ENCODE results near the gene WNT5B.

WNT5B gene

GRCh38 chr12:1651946-1652345, 22.9 kb downstream of the WNT5B start:
- no peak for DNase-seq (ENCODE audit: low spot score)

GRCh38 chr12:1655225-1655788, 26.3 kb downstream of the WNT5B start:
- DNase-seq (ENCODE audit: low spot score), result no peak

DNA sequence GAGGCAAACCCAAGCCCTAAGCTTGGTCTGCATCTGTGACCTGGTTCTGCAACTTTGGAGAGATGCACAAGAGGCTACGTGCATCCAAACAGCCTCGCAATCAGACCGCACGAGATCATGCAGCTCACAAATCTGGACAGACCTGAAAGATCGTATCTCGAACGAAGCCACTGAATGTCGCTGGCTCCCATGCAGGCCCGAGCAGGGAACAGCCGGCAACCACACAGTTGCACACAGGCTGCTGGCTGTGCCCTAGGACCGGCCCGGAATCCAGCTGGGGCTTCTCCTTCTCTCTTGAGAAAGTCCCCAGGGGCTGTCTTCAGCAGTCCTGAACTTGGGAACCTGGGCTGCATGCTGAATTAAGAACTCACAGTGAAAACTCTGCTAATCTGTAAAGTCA, 27.9 kb downstream of the WNT5B start:
- DNase-seq (ENCODE audit: low spot score), result no peak

DNA sequence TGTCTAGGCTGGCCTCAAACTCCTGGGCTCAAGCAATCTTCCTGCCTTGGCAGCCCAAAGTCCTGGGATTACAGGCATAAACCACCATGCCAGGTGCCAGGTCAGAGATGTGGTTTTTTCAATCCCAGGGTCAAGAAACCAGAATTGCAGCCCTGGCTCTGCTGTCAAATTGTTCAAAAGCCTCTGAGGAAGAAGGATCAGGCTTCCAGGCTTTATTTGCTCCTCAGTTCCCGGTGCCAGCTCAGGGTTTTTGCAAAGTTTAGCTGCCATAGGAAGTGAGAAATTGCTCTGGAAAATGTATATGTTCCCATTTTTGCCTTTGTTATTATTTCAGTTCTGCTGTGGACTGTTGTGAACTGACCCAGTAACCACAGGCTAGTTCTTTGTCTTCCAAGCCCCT, 28.7 kb downstream of the WNT5B start:
- no peak for DNase-seq (ENCODE audit: low spot score)

DNA sequence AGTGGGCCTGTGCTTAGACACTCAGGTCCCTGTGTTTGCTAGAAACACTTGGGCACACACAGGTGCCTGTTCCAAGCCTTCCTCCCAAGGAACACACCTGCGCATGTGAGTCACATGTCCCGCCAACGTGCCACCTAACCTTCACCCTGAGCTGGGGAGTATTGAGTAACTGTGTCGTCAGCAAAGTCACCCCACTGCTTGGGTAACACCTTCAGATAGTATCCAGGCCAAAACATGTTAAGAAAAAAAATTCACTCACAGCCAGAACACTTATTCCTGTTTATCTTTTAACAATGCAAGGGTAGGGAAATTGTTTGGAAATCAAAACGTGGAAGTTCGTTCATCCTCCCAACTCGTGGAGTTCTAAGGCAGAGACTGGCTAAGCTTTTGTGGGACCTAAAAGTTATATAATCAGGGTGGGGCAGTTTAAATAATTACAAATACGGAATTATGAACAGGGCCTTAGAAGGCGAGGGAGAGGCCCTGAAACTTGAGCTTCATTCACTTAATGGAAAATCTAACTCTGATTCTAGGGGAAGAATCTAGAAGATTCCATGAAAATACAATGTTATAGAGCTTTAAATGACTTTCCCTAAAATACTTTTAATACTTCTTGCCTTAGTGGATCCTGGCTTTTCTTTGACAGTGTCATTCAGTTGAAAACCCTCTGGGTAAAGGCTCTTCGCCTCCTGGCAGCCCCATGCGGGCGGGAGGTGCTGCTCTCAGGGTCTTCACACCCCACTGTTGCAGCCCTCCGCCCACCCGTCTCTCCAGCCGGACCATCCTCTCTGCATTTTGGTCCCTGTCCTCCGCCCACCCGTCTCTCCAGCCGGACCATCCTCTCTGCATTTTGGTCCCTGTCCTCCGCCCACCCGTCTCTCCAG, 31.5 kb downstream of the WNT5B start:
- peak; percentile 53 for DNase-seq (ENCODE audit: low spot score)

DNA sequence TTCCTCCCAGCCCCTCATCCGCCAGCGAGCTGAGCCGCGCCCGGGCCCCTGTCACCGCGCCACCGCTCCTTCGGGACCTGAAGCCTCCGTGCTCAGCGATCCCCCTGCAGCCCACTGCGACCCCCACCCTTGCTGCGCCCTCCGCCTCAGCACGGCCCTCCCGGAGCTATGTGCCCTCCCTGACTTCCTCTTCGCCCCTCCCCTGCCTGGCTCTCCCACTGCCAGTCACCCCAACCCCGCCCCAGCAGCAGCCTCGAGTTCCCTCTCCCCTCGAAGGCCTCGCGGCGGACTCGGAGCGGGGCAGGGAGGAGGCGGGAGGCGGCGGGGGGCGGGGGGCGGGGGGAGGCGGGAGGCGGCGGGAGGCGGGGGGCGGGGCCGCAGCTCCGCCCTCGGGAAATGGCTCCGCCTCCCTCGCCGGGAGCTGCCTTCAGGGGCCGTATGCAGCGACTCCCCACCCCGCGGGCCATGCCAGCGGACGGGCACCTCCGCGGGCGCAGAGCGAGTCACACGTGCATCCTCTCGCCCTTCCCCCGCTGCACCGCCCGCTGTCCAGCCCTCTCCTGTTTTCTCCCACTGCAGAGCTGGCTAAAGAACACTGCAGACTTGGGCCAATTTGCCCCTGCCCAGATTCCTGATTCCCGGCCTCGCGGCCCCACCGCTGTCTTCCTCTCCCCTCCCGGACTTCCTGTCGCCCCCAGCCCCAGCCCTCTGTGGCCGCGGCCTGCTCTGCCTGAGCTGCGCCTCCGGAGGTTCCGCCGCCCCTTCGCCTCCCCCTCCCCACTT, 32.7 kb downstream of the WNT5B start:
- DNase-seq (ENCODE audit: low spot score), result peak; percentile 76

DNA sequence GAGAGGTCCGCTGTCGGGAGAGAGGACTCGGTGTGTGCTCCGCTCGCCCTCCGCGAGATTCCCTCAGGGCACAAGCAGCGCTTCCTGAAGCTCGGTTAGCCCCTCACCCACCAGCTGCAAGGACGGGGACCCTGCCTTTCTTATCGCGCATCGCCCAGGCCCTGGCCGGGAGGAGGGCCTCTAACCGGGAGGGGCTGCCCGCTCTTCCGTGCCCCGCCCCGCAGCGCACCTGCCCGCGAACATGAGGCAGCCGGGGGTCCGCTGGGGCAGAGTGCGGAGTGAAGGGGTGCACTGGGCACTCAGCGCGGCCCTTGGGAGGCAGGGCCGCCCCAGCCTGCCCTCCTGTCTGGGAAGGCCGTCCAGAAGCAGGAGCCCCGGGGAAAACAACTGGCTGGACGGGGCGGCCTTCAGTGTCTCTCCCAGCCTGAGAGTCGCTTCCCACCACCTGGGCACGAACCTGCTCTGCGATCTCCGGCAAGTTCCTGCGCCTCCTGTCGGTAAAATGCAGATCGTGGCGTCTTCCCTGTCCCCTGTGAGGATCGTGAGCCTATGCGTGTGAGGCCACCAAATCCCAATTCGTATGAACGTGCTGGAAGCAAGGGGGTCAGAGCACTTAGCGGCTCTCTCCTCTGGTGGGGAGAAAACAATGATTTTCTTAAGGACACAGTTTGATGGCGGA, 33.9 kb downstream of the WNT5B start:
- DNase-seq (ENCODE audit: low spot score), result peak; percentile 35

GRCh38 chr12:1663440-1664132, 34.6 kb downstream of the WNT5B start:
- peak; percentile 9 for DNase-seq (ENCODE audit: low spot score)

GRCh38 chr12:1665366-1665765, 36.3 kb downstream of the WNT5B start:
- no peak for DNase-seq (ENCODE audit: low spot score)

GRCh38 chr12:1666215-1666614, 37.2 kb downstream of the WNT5B start:
- DNase-seq (ENCODE audit: low spot score), result no peak

DNA sequence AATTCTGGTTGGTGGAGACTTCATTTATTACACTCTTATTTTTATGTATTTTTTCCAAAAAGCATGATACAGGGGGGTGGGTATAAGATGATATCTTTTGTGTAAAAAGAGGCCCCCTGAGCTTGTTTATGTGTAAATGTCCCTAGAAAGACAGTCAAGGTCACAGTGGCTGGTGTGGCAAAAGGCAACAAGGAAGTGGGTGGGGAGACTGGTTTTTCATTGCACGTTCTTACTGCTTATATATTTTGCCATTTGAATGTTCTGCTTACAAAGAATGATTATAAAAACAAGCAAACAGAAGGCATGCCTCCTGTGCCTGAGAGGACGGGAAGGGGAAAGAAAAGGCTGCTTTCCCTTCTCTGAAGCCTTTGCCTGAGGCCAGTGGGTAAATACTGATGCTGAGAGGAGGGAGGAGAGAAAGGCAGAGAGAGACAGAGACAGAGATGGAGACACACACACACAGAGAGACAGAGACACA, 37.7 kb downstream of the WNT5B start:
- DNase-seq (ENCODE audit: low spot score), result no peak

- no peak for DNase-seq (ENCODE audit: low spot score)
These were observed 40.0 kb downstream of the WNT5B start for GRCh38 chr12:1668833-1669543.

- DNase-seq (ENCODE audit: low spot score), result no peak
These were observed 41.6 kb downstream of the WNT5B start for GRCh38 chr12:1670358-1671268.

DNA sequence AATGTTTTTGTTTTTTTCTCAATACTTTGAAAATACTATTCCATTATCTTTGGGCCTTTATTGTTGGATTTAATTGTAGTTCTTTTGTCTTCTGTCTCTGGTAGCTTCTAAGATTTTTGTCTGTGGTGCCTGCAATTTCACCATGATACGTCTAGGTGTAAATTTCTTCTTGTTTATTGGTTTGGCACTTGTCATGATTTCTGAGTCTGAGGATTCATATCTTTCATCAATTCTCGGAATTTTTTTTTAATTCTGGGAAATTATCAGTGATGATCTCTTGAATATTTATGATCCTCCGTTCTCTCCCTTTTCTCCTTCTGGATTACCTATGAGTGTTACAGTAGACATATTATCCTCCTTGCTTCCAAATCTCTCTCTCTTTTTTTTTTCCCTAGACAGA, 47.0 kb downstream of the WNT5B start:
- DNase-seq (ENCODE audit: low spot score), result no peak

DNA sequence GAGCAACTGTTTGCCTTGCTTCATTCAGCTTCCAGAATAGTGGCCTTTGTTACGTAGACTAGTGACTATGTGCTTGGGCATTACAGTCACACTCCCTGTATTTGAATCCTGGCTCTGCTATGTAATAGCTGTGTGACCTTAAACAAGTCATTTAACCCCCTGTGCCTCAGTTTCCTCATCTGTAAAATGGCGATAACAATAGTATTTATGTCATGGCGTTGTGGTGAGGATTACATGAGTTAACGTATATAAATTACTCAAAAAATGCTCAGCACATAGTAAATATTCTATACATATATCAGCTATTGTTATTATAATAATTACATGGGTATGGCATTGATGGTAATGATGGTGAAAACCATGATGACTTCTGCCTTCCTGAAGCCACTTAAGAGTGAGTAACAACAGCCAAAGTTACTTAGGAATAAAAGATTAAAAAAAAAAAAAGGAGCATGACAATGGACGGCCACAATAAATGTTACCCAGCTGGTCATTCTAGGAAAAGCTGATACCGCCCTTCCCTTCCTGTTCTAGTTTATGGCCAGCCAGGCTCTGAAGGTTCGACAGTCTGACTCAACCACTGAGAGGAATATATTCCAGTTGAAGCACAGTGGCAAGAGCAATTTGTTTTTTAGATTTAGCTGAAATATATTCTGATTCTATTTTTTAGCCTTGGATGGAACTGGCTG, 51.9 kb downstream of the WNT5B start:
- DNase-seq (ENCODE audit: low spot score), result no peak

DNA sequence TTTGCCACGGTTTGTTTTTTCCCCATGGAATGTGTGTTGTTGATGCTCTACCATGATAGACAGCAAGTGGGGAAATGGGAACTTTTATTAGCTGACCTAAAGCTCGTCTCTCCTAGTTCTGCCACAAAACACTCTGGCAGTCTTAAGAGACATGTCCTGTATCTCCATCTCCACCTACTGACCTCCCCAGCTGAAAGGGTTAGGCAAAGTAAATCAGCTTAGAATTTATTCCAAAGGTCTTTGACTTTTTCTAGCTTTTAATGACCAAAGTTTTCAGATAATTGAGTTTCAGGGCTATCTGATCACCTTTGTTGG, 52.4 kb downstream of the WNT5B start:
- no peak for DNase-seq (ENCODE audit: low spot score)

DNA sequence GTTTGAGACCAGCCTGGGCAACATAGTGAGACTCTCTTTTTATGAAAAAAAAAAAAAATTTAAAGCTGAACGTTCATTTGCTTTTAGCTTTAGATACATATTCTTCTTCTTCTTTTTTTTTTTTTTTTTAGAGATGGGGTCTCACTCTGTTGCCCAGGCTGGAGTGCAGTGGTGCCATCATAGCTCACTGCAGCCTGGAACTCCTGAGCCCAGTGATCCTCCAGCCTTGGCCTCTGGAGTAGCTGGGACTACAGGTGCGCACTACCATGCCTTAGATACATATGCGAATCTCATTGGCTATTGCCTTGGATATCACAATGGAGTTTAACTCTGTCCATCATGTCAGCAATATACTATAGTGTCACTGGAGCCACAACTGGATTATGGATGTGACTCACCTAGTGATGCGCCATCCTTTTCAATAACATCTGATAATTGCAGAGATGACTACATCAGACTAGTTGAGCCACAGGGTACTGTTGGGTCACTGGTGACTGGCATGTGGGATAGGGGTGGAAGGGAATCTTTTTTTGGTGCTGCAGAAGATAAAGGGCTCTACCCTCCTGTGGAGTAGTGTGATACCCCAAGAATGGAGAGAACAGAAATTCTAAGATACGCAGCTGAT, 59.2 kb downstream of the WNT5B start:
- DNase-seq (ENCODE audit: low spot score), result no peak

DNA sequence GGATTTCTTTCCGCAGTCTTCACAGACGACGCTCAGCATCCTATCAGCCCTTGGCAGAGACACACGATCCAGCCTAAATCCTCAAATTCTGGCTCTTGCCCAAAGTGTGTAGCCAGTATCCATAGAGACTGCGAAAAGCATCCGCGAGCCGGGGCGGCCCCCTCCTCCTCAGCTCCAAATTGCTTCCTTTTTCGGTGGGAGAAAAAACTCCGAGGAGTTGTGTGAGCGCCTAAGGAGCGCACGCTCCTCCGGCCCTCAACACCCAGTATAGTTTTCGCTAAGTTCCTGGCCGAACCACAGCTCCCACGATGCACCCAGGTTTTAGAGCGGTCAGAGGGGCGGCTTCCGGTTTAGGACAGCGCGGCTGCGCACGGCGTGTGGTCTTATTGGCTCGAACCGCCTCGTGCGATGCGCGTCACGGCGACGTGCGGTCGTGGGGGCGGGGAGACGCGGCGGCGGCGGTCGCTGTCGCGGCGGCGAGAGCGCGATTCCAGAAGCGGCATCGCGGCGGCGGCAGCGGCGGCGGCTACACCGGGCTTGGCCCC, 61.6 kb downstream of the WNT5B start, which contains the start of gene ADIPOR2:
ADIPOR2 (plus strand) TSS at position 493 of the 545 bp plus-strand sequence. CDS start 63,274 bp downstream, outside the sequence.
- DNase-seq (ENCODE audit: low spot score), result peak; percentile 94

Measured in CD4-positive, alpha-beta T cell treated with Interleukin-2 at 100 ng/mL for 4 hours (primary cell).